HG03571 (cell line): Measurements from ENCODE around the gene RAB4B.
"Not testable (repeated sequence)": the region's sequence is repeated elsewhere in the genome, so short reads cannot be mapped to it uniquely, and the experiment has no call there.

ENCODE experiments used
- ATAC-seq: cut with Tn5 transposase; IDR thresholded peaks from one replicate; pipeline ENCODE4 v1.9.1; 2021; ENCODE audit not compliant: unreplicated experiment

RAB4B gene

GRCh38 chr19:40801426-40802299 is 23.6 kb downstream of the RAB4B start:
- no peak for ATAC-seq

DNA sequence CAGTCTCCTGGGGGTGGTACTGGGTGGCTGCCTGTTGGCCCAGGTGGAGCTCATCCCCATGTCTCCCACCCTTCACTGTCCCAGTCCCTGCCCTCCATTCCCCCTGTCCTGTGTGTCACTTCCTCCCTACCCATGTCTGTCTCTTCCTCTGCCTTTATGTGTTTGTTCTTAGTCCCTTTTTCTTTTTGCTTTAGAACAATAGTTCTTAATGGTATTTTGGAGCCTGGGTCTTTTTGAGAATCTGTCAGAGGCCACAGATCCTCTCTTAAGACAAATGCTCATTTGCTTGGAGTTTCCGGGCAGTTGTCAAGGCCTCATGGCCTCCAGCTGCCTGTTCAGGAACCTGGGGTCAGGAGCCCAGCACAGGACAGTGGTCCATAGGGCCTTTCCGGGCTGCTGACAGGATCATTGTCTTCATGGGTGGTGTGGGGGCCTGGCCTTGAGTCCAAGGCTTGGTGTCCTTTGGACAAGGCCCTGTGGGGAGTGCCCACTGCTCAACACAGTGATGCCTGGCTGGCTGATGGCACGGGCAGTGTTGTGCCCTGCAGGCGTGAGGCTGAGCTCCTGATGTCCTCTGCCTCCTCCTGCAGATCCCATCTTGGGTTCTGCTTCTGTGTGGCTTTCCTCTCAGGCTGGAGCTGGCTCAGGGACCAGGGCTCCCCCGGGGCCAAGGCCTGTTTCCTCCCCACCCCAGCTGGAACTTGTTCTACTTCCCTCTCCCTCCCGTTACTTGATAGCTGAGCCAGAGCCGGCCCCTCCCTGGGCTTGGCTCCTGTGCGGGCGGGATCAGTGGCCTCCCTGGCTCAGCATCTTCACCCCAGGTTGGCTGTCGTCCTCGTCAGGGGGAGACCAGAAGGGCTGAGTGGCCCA is 24.5 kb downstream of the RAB4B start:
- ATAC-seq: no peak

- ATAC-seq: no peak
Measured at GRCh38 chr19:40803170-40803856, 25.3 kb downstream of the RAB4B start.

GRCh38 chr19:40803857-40804782 is 26.1 kb downstream of the RAB4B start:
- no peak for ATAC-seq

GRCh38 chr19:40804783-40805242 is 26.8 kb downstream of the RAB4B start:
- ATAC-seq: no peak

- no peak for ATAC-seq
Measured at GRCh38 chr19:40805258-40805868, 27.3 kb downstream of the RAB4B start.

- ATAC-seq: no peak
Measured at GRCh38 chr19:40806423-40807146, 28.5 kb downstream of the RAB4B start.

GRCh38 chr19:40807147-40808020 is 29.3 kb downstream of the RAB4B start:
- no peak for ATAC-seq

DNA sequence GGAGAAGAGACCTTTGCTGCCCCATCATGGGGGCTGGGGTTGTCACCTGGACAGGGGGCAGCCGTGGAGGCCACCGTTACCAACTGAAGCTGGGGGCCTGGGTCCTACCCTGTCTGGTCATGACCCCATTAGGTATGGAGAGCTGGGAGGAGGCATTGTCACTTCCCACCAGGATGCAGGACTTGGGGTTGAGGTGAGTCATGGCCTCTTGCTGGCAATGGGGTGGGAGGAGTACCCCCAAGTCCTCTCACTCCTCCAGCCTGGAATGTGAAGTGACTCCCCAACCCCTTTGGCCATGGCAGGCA is 29.9 kb downstream of the RAB4B start:
- no peak for ATAC-seq

- ATAC-seq: no peak
Measured at GRCh38 chr19:40808497-40808896, 30.4 kb downstream of the RAB4B start.

GRCh38 chr19:40809358-40810086 is 31.5 kb downstream of the RAB4B start:
- no peak for ATAC-seq

DNA sequence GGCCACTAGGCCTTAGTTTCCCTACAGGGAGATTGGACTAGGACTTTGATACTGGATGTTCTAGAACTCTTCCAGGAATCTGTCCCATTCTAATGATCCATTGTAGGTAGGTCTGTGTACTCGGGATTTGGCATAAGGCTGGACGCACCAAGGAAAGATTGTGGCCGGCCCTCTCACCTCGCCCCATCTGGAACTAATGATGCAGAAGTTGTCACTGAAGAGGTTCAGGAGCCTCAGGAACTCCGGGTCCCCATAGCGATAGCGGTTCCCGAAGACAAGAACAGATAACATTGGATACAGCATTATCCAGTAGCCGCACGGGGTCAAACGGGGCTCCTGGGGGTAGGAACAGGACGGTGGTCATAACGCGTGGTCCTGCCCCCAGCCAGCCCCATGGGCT is 32.1 kb downstream of the RAB4B start:
- ATAC-seq: no peak

GRCh38 chr19:40810649-40811408 is 32.8 kb downstream of the RAB4B start:
- ATAC-seq: not testable (repeated sequence)

DNA sequence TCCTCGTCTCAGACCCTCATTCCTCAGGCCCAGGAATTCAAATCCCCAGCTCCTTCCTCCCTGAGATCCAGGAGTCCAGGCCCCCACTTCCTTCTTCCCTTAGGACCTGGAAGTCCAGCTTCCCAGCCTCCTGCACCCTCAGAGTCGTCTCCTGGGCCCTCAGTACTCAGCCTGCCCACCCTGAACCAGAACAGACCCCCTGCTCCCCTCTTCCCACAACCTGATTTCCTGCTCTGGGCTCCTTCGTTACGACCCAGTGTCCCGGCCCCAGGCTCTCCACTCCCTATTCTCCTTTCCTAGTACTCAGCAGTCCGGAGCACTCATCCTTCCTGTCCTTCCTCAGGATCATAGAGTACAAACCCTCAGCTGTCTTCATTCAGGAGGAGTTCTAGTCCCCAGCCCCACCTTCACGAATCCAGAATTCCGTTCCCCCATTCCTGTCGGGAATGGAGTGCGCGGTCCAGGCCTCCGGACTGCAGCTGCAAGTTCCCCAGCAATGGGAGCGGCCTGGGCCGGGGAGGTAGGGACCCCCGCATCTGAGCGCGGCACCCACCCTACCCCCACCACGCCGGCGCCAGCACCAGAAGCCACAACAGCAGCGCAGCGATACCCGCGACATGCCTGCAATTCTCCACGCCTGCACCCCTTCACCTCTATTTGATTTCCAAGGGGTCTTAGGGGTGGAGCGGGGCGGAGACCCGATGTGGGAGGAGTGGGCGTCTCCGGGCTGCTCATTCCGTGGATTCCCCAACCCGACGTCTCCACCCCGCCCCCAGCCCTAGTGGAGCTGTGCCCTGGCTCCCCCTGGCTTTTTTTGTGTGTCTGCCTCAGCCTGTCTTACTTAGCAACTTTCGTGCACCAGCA is 33.7 kb downstream of the RAB4B start:
- no peak for ATAC-seq

DNA sequence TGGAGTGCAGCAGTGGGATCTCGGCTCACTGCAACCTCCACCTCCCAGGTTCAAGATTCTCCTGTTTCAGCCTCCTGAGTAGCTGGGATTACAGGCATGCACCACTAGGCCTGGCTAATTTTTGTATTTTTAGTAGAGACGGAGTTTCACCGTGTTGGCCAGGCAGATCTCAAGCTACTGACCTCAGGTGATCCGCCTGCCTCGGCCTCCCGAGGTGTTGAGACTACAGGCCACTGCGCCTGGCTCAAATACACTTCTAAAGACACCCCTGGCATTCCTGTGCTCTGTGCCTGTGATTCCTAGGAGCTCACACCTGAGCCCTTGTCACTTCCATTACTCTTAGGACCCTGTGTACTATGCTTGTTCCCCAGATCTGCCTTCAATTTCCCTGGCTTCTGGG is 34.5 kb downstream of the RAB4B start:
- not testable (repeated sequence) for ATAC-seq

DNA sequence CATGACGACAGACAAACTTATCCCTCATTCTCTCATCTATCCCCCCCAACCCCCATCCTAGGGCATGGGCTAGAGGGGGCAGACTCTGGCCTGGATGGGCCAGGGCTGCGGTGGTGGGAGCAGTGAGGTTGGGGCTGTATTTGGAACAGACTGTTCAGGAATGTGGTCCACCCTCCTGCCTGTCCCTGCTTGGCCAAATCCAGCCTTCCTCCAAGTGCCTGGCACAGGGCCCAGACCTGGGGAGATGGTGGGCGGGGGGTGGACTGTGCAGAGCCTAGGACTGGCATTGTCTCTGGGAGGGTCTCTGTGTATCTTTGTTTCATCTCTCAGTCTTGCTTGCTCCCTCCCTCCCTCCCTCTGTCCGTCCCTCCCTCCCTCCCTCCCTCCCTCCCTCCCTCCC is 35.1 kb downstream of the RAB4B start:
- ATAC-seq: no peak
